HEK293 (cell line): Measurements from ENCODE around the gene ALG3.

Experiments used
- CTCF ChIP-seq: fragments of 450-650 bp; formaldehyde crosslinking; IDR thresholded peaks from 2 replicates; pipeline ENCODE4 v1.5.1; 2016; ENCODE audit warnings: missing biosample characterization, missing genetic modification characterization
- ZNF426 ChIP-seq: fragments of 450-650 bp; formaldehyde crosslinking; IDR thresholded peaks from 2 replicates; pipeline ENCODE4 v1.5.1; 2017; ENCODE audit warnings: missing biosample characterization, missing genetic modification characterization, mild to moderate bottlenecking, inconsistent platforms, moderate library complexity

GRCh38 chr3:184290331-184290730 lies 41.6 kb upstream of the ALG3 start:
- TF ChIP-seq ZNF426 (tag by site-specific recombination), result no peak
- no peak for TF ChIP-seq CTCF (tag by site-specific recombination)
